Measurements from ENCODE around the gene C18orf63. TPM values are rescaled to one million over a fixed set of nuclear protein-coding genes. Genes with fewer than 3 reads are reported as not detected.

C18orf63 gene
- total RNA-seq, 2 experiments from 2014 or later, result not detected

DNA sequence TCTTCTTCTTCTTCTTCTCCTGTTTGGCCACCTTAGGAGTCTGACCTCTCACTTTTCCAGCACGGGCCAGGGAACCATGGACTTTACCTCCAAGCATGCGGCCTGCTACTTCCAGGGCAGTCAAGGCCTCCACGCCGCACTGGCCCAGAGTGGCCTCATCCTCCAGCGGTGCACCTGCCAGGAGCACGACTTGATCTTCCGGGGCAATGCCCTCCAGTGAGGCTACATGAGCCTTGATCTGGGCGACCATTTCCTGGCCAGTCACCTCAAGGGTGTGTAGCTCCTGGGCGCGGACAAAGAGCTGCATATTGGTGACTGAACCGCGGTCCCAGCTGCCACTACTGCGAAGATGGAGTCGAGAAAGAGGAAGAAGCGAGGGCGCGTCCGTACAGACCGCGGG is 74.4 kb downstream of the C18orf63 start:
- ChIA-PET POLR2A (interaction anchor here (0.7 kb wide), 1 partner anchor 19 kb away, joined by 3 read pairs; no protein-coding TSS in a partner anchor), CTCF (ENCODE audit: unreplicated experiment) (no interaction called here)
- intact Hi-C loops (cut with micrococcal nuclease; ENCODE audit: unreplicated experiment), result no loop called here

DNA sequence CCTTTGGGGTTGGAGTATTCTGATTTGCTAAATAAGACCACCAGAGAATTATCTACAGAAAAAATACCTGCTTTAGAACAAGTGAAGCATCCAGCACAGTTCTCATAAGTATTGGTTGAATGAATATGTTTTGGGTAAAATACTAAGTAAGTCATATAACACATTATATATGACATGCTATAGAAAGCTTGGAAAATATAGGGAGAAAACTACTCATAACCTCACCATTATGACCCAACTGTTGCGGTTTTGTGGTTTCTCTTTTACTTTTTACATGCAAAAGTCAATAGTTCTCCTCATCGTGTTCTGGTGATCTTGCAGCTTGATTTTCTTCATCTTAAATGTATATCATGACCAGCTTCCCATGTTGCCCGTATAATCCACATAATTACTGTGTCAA is 75.3 kb downstream of the C18orf63 start:
- no peaks in the 10 kb centered on the region for H4K20me1 ChIP-seq (ENCODE audit: insufficient read depth, low read length)
- no peak overlapping the region for H2AFZ ChIP-seq (ENCODE audit: low read length)
- ChIA-PET POLR2A (no interaction called here), CTCF (ENCODE audit: unreplicated experiment) (no interaction called here)
- TF ChIP-seq, protein P1, sequence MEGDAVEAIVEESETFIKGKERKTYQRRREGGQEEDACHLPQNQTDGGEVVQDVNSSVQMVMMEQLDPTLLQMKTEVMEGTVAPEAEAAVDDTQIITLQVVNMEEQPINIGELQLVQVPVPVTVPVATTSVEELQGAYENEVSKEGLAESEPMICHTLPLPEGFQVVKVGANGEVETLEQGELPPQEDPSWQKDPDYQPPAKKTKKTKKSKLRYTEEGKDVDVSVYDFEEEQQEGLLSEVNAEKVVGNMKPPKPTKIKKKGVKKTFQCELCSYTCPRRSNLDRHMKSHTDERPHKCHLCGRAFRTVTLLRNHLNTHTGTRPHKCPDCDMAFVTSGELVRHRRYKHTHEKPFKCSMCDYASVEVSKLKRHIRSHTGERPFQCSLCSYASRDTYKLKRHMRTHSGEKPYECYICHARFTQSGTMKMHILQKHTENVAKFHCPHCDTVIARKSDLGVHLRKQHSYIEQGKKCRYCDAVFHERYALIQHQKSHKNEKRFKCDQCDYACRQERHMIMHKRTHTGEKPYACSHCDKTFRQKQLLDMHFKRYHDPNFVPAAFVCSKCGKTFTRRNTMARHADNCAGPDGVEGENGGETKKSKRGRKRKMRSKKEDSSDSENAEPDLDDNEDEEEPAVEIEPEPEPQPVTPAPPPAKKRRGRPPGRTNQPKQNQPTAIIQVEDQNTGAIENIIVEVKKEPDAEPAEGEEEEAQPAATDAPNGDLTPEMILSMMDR (conservative IDR thresholded peaks at IDR 0.05; ENCODE audit: low read length), result no peak
- no peak for TF ChIP-seq EZH2phosphoT487 (IDR thresholded peaks at IDR 0.05; ENCODE audit: borderline replicate concordance, low read depth, low read length)
- no peak for DNase-seq (ENCODE audit: low spot score)
- no peak overlapping the region for H3K27ac ChIP-seq (ENCODE audit: low read depth, low read length, poor library complexity, severe bottlenecking)
- no peaks in the 10 kb centered on the region for H3K4me1 ChIP-seq (ENCODE audit: insufficient read depth, low read length, poor library complexity, severe bottlenecking)
- no peaks in the 10 kb centered on the region for H3K9me3 ChIP-seq (ENCODE audit: low read length)
- no peaks in the 10 kb centered on the region for H3K36me3 ChIP-seq (ENCODE audit: insufficient read depth, low read length)
- BruUV-seq (replicated peaks), result no TSS peak
- H3K79me2 ChIP-seq (ENCODE audit: insufficient read depth, low read depth, low read length), result no peaks in the 10 kb centered on the region
- H3K9me2 ChIP-seq (ENCODE audit: insufficient read depth, low read length), result no peaks in the 10 kb centered on the region
- H3K4me2 ChIP-seq (ENCODE audit: low read length), result no peak overlapping the region
- intact Hi-C loops (cut with micrococcal nuclease; ENCODE audit: unreplicated experiment), result no loop called here
- H3K4me3 ChIP-seq (ENCODE audit: low read depth, low read length, poor library complexity, severe bottlenecking), result no peak overlapping the region

More for the DNA sequence above, 74.4 kb downstream of the C18orf63 start:
- DNase-seq (ENCODE audit: low spot score), result no peak
- H4K20me1 ChIP-seq (ENCODE audit: insufficient read depth, low read length), result no peaks in the 10 kb centered on the region
- H2AFZ ChIP-seq (ENCODE audit: low read length), result no peak overlapping the region
- H3K4me3 ChIP-seq (ENCODE audit: low read depth, low read length, poor library complexity, severe bottlenecking), result no peak overlapping the region
- H3K79me2 ChIP-seq (ENCODE audit: insufficient read depth, low read depth, low read length), result no peaks in the 10 kb centered on the region
- no peak overlapping the region for H3K4me2 ChIP-seq (ENCODE audit: low read length)
- TF ChIP-seq EZH2phosphoT487 (IDR thresholded peaks at IDR 0.05; ENCODE audit: borderline replicate concordance, low read depth, low read length), result no peak
- TF ChIP-seq, protein P1 (conservative IDR thresholded peaks at IDR 0.05; ENCODE audit: low read length), result no peak
- no peaks in the 10 kb centered on the region for H3K4me1 ChIP-seq (ENCODE audit: insufficient read depth, low read length, poor library complexity, severe bottlenecking)
- H3K27ac ChIP-seq (ENCODE audit: low read depth, low read length, poor library complexity, severe bottlenecking), result no peak overlapping the region
- no peaks in the 10 kb centered on the region for H3K9me2 ChIP-seq (ENCODE audit: insufficient read depth, low read length)
- no TSS peak for BruUV-seq (replicated peaks)
- H3K36me3 ChIP-seq (ENCODE audit: insufficient read depth, low read length), result no peaks in the 10 kb centered on the region
- H3K9me3 ChIP-seq (ENCODE audit: low read length), result no peaks in the 10 kb centered on the region

DNA sequence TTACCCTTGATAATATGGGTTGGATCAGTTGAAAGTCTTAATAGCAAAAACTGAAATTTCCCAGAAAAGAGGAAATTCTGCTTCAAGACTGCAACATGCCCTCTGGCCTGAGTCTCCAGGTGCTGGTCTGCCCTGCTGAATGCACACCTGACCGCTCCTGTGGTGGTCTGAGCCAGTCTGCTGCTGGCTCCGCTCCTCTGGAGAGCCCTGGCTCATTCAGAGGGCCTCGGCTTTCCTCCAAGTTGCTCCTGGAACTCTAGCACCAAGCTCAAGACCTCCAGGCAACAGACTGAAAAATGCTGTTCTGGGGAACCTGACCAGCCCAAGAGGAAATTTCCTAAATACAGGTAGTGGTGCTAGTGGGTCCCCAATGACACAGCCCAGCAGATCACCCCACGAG is 76.7 kb downstream of the C18orf63 start:
- no peaks in the 10 kb centered on the region for H3K36me3 ChIP-seq (ENCODE audit: insufficient read depth, low read length)
- no TSS peak for BruUV-seq (replicated peaks)
- H3K79me2 ChIP-seq (ENCODE audit: insufficient read depth, low read depth, low read length), result no peaks in the 10 kb centered on the region
- no peak for TF ChIP-seq EZH2phosphoT487 (IDR thresholded peaks at IDR 0.05; ENCODE audit: borderline replicate concordance, low read depth, low read length)
- TF ChIP-seq, protein P1 (conservative IDR thresholded peaks at IDR 0.05; ENCODE audit: low read length), result no peak
- H3K4me1 ChIP-seq (ENCODE audit: insufficient read depth, low read length, poor library complexity, severe bottlenecking), result no peaks in the 10 kb centered on the region
- no peak for DNase-seq (ENCODE audit: low spot score)
- no peak overlapping the region for H3K4me2 ChIP-seq (ENCODE audit: low read length)
- no peaks in the 10 kb centered on the region for H3K9me3 ChIP-seq (ENCODE audit: low read length)
- no peak overlapping the region for H3K4me3 ChIP-seq (ENCODE audit: low read depth, low read length, poor library complexity, severe bottlenecking)
- POLR2A ChIA-PET, result no interaction called here
- CTCF ChIA-PET (ENCODE audit: unreplicated experiment), result no interaction called here
- no peak overlapping the region for H3K27ac ChIP-seq (ENCODE audit: low read depth, low read length, poor library complexity, severe bottlenecking)
- no peaks in the 10 kb centered on the region for H4K20me1 ChIP-seq (ENCODE audit: insufficient read depth, low read length)
- no peaks in the 10 kb centered on the region for H3K9me2 ChIP-seq (ENCODE audit: insufficient read depth, low read length)
- H2AFZ ChIP-seq (ENCODE audit: low read length), result no peak overlapping the region
- intact Hi-C loops (cut with micrococcal nuclease; ENCODE audit: unreplicated experiment), result no loop called here

Data from OCI-LY7 (cell line).